ENCODE data around the gene MYCN.

- TF ChIP-seq YY1 (IDR thresholded peaks at IDR 0.05; ENCODE audit: insufficient read depth, insufficient read length) (no peak), SUZ12 (IDR thresholded peaks at IDR 0.05; ENCODE audit: extremely low read depth, insufficient read depth, insufficient read length) (no peak), ZNF274 (IDR thresholded peaks at IDR 0.05; ENCODE audit: low read depth, low read length) (no peak)
Observed at GRCh38 chr2:15949126-15949525, 8.8 kb downstream of the MYCN start.

Data from NT2/D1 (cell line).